GM12878 (cell line): ENCODE data around the gene GLIPR2. TPM values are rescaled to one million over a fixed set of nuclear protein-coding genes. Genes with fewer than 3 reads are reported as not detected.

Experiments used
- ATAC-seq: fragments of 200-7000 bp; cut with Tn5 transposase; 3 replicates; pipeline ENCODE4 v1.9.1; 2020; ENCODE audit warnings: mild to moderate bottlenecking, moderate library complexity
- BruUV-seq: library from RNA; stranded (reverse); fragments of 400-500 nt; replicated peaks from 2 replicates; lab custom pipeline; 2021; lab: Mats Ljungman, UMichigan
- CTCF ChIA-PET: fragments of 300-600 bp; sonication (Branson Sonifier 250); formaldehyde crosslinking; extraction: SDS; loops from one replicate; lab custom pipeline; 2021; ENCODE audit warnings: inconsistent platforms; lab: Yijun Ruan, JAX
- POLR2A ChIA-PET: fragments of 350-600 bp; formaldehyde crosslinking; extraction: SDS; loops from one replicate; lab custom pipeline; 2021; ENCODE audit warnings: inconsistent platforms; lab: Charles Lee
- RAD21 ChIA-PET: fragments of 300-600 bp; sonication (Branson Sonifier 250); formaldehyde crosslinking; loops from one replicate; lab custom pipeline; 2023; ENCODE audit warnings: antibody characterized with exemption; ENCODE audit not compliant: unreplicated experiment; lab: Charles Lee
- SMC1A ChIA-PET: fragments of 300-600 bp; sonication (Branson Sonifier 250); formaldehyde crosslinking; loops from one replicate; lab custom pipeline; 2023; ENCODE audit not compliant: unreplicated experiment, uncharacterized antibody; lab: Charles Lee
- DNase-seq: peaks from one replicate; pipeline ENCODE4 v3.0.0-alpha.2; 2011; ENCODE audit warnings: low read depth, low spot score
- FAIRE-seq: peaks from 3 replicates; lab custom pipeline; 2011; peaks lifted over from hg19 to GRCh38; lab: Jason Lieb, UNC
- H2AFZ ChIP-seq: 2 replicates; pipeline ENCODE4 v1.6.0; 2011; ENCODE audit warnings: low read depth, low read length, control low read depth; ENCODE audit not compliant: control insufficient read depth
- H3K27ac ChIP-seq: 2 replicates; pipeline ENCODE4 v1.5.1; 2011; ENCODE audit warnings: control low read depth; ENCODE audit not compliant: control insufficient read depth, insufficient read depth
- H3K27me3 ChIP-seq, 2 experiments: replicated peaks in 1 of 2; 2 replicates each; pipeline versions ENCODE4 v1.6.0 to v1.6.1; 2011; ENCODE audit warnings: low read length in 1 of 2; ENCODE audit not compliant: control insufficient read depth in 2 of 2, insufficient read depth in 2 of 2
- H3K36me3 ChIP-seq, 2 experiments: 2 replicates each; pipeline ENCODE4 v1.5.1; 2011; ENCODE audit warnings: low read length in 1 of 2; ENCODE audit not compliant: control insufficient read depth in 2 of 2, insufficient read depth in 2 of 2
- H3K4me1 ChIP-seq: 2 replicates; pipeline ENCODE4 v1.6.1; 2011; ENCODE audit warnings: mild to moderate bottlenecking, low read length, moderate library complexity, mixed read lengths; ENCODE audit not compliant: control insufficient read depth, insufficient read depth
- H3K4me2 ChIP-seq: 2 replicates; pipeline ENCODE4 v1.6.0; 2011; ENCODE audit warnings: control low read depth; ENCODE audit not compliant: control insufficient read depth, insufficient read depth
- H3K4me3 ChIP-seq: fragments of 200-600 bp; sonication (generic); 2 replicates; pipeline ENCODE4 v1.5.1; 2016
- H3K79me2 ChIP-seq: 2 replicates; pipeline ENCODE4 v1.6.0; 2011; ENCODE audit warnings: low read length; ENCODE audit not compliant: control insufficient read depth, insufficient read depth
- H3K9ac ChIP-seq: 2 replicates; pipeline ENCODE4 v1.8.0; 2011; ENCODE audit warnings: low read length, control low read depth, mixed read lengths; ENCODE audit not compliant: control insufficient read depth, insufficient read depth
- H3K9me3 ChIP-seq: replicated peaks from 3 replicates; pipeline ENCODE4 v1.5.1; 2011; ENCODE audit warnings: mild to moderate bottlenecking, low read length; ENCODE audit not compliant: control insufficient read depth, insufficient read depth
- H4K20me1 ChIP-seq: 2 replicates; pipeline ENCODE4 v1.6.0; 2011; ENCODE audit not compliant: control insufficient read depth, insufficient read depth
- CHD1 ChIP-seq: IDR thresholded peaks from 2 replicates; pipeline ENCODE4 v1.6.1; 2012; ENCODE audit warnings: low read depth, low read length, improper control_type of control experiment
- EP300 ChIP-seq, 2 experiments: fragments of 150-350 bp in 1 of 2; IDR thresholded peaks; 2 replicates each; pipeline ENCODE4 v1.6.1; 2011 to 2012; ENCODE audit warnings: low read depth in 2 of 2, low read length in 2 of 2, borderline replicate concordance in 1 of 2, improper control_type of control experiment in 1 of 2, inconsistent platforms in 1 of 2; ENCODE audit not compliant: control insufficient read depth in 1 of 2
- IRF4 ChIP-seq: IDR thresholded peaks from 2 replicates; pipeline ENCODE4 v1.6.1; 2011; ENCODE audit warnings: low read depth, low read length
- KDM1A ChIP-seq: fragments of 200-600 bp; sonication (generic); IDR thresholded peaks from 2 replicates; pipeline ENCODE4 v1.6.1; 2016; ENCODE audit warnings: borderline replicate concordance
- KLF5 ChIP-seq: fragments of 450-650 bp; IDR thresholded peaks from 2 replicates; pipeline ENCODE4 v1.6.1; 2014; ENCODE audit warnings: mild to moderate bottlenecking; ENCODE audit not compliant: partially characterized antibody
- LARP7 ChIP-seq: fragments of 450-650 bp; IDR thresholded peaks from 2 replicates; pipeline ENCODE4 v1.6.1; 2017; ENCODE audit warnings: mild to moderate bottlenecking
- PAX5 ChIP-seq: IDR thresholded peaks from 2 replicates; pipeline ENCODE4 v1.6.1; 2011; ENCODE audit warnings: low read depth, low read length, borderline replicate concordance
- RAD51 ChIP-seq: fragments of 450-650 bp; IDR thresholded peaks from 2 replicates; pipeline ENCODE4 v1.6.1; 2016; ENCODE audit warnings: moderate library complexity, mild to moderate bottlenecking, inconsistent platforms
- SMARCA5 ChIP-seq: fragments of 450-650 bp; IDR thresholded peaks from 2 replicates; pipeline ENCODE4 v1.6.1; 2017; ENCODE audit warnings: mild to moderate bottlenecking
- SRF ChIP-seq, 2 experiments: IDR thresholded peaks; 2 replicates each; pipeline ENCODE4 v1.6.1; 2011; ENCODE audit warnings: low read depth in 2 of 2, low read length in 2 of 2, mild to moderate bottlenecking in 1 of 2, moderate library complexity in 1 of 2
- TAF1 ChIP-seq: IDR thresholded peaks from 2 replicates; pipeline ENCODE4 v1.6.1; 2011; ENCODE audit warnings: mild to moderate bottlenecking, low read depth, low read length, borderline replicate concordance
- ZZZ3 ChIP-seq: IDR thresholded peaks from 2 replicates; pipeline ENCODE4 v1.6.1; 2011; ENCODE audit warnings: low read depth; ENCODE audit not compliant: control insufficient read depth, insufficient read length
- WGBS: methylation state at CpG from one replicate; pipeline ENCODE4 v1.1.6; 2016; ENCODE audit warnings: low lambda C conversion rate; ENCODE audit not compliant: insufficient replicate concordance, insufficient coverage; ENCODE audit errors: missing lambda C conversion rate; 5-methylcytosine and 5-hydroxymethylcytosine counted together
- in situ Hi-C: fragments of 300-500 bp; cut with MboI; formaldehyde crosslinking; loops from 9 replicates; pipeline ENCODE4 v1.14.3; 2018; ENCODE audit warnings: mixed read lengths
- intact Hi-C: fragments of 100-400 bp; cut with micrococcal nuclease; formaldehyde crosslinking; loops from one replicate; pipeline ENCODE4 v1.14.2; 2022; ENCODE audit not compliant: unreplicated experiment
- polyA plus RNA-seq, 11 experiments: library from polyadenylated mRNA; depleted of rRNA in 4 of 11; unstranded in 6 of 11; stranded (reverse) in 5 of 11; fragments of >200 nt; fragmentation: Nextera tagmentation in 4 of 11; fragmentation: Illumina TruSeq in 1 of 11; extraction: Ambion mirVana in 4 of 11; extraction: Trizol in 1 of 11; gene quantifications; 1 replicate in 1 of 11; 2 replicates in 10 of 11; pipeline versions ENCODE4 v1.2.1 to v1.2.3, GENCODE V29; 2011 to 2016; ENCODE audit warnings: inconsistent platforms in 2 of 11, missing spikeins in 2 of 11, low read depth in 1 of 11
- total RNA-seq, 4 experiments: library from RNA; depleted of rRNA in 3 of 4; stranded (reverse); fragments of >200 nt in 3 of 4; fragmentation: Illumina TruSeq in 1 of 4; extraction: Trizol in 1 of 4; gene quantifications; 2 replicates each; pipeline versions ENCODE4 v1.2.1 to v1.2.3, GENCODE V29; 2013 to 2021
- TF ChIP-seq, protein P1 (sequence below): IDR thresholded peaks from 2 replicates; pipeline ENCODE4 v1.6.1; 2011; ENCODE audit warnings: low read depth, mild to moderate bottlenecking, low read length, moderate library complexity, borderline replicate concordance; ENCODE audit errors: extremely low read depth
- TF ChIP-seq, protein P2 (sequence below): fragments of 150-350 bp; IDR thresholded peaks from 2 replicates; pipeline ENCODE4 v1.6.1; 2014; ENCODE audit warnings: mild to moderate bottlenecking, low read depth, low read length
- TF ChIP-seq, protein P3 (sequence below): fragments of 450-650 bp; IDR thresholded peaks from 2 replicates; pipeline ENCODE4 v1.6.1; 2017; ENCODE audit warnings: antibody characterized with exemption, mild to moderate bottlenecking, moderate library complexity
- TF ChIP-seq, protein P4 (sequence below): fragments of 450-650 bp; IDR thresholded peaks from 2 replicates; pipeline ENCODE4 v1.6.1; 2014; ENCODE audit warnings: mild to moderate bottlenecking

Gene GLIPR2
- total and polyA plus RNA-seq, 10 of the 15 experiments (the other 5 are each of a cell fraction or from before 2014, with no cell fraction given) = 0.41 to 3.5 (median 2.2) TPM

DNA sequence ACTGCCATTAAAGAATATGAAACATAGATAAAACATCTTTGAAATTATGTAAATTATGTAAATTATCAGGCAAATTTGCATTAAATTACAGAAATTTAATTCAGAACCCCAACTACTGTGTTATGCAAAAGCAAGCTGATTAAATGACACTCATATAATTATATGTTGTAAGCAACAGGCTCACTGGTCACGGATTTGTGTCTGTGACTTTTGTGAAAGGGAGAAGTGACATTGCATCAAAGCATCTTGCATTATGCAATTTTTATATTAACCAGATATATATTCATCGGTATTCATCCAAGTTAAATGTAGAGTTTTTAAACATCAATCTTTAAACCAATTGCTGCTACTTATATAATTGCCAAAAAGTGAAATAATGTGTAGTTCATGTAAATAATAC is 13.0 kb upstream of the GLIPR2 start:
- H3K9me3 ChIP-seq = no peaks in the 10 kb centered on the region
- H3K36me3 ChIP-seq = no peaks in the 10 kb centered on the region
- no peak for FAIRE-seq
- H3K79me2 ChIP-seq = no peaks in the 10 kb centered on the region
- POLR2A ChIA-PET = no interaction called here
- no peak for ATAC-seq
- CTCF ChIA-PET = interaction anchor here (1.5 to 2.6 kb wide), 2 partner anchors 21 to 43 kb away, joined by 7 to 17 read pairs; no protein-coding TSS in a partner anchor
- H3K9ac ChIP-seq = no peak overlapping the region
- in situ Hi-C loops = no loop called here
- no peak overlapping the region for H2AFZ ChIP-seq
- H3K4me1 ChIP-seq = no peaks in the 10 kb centered on the region; the same call in 1 of the 2 replicates
- H3K27me3 ChIP-seq = peaks cover 0 to 2% of the 10 kb centered on the region in 2 experiments; a peak in 2 of 4 replicates
- SMC1A ChIA-PET = interaction anchor here (1.0 to 1.5 kb wide), 3 partner anchors 19 to 43 kb away, joined by 3 to 4 read pairs (median 3); no protein-coding TSS in a partner anchor
- H3K27ac ChIP-seq = no peak overlapping the region
- no peak overlapping the region for H3K4me2 ChIP-seq
- RAD21 ChIA-PET = no interaction called here
- no peak for DNase-seq
- intact Hi-C loops = no loop called here
- H4K20me1 ChIP-seq = no peaks in the 10 kb centered on the region
- 57% methylated on average over 2 of the region's 2 CpGs for WGBS
- no peak overlapping the region for H3K4me3 ChIP-seq
- no TSS peak for BruUV-seq
- TF ChIP-seq, protein P1, sequence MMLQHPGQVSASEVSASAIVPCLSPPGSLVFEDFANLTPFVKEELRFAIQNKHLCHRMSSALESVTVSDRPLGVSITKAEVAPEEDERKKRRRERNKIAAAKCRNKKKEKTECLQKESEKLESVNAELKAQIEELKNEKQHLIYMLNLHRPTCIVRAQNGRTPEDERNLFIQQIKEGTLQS = no peak
- no peak for TF ChIP-seq KDM1A
- no peak for TF ChIP-seq SRF (IDR thresholded peaks at IDR 0.05; ENCODE audit: low read depth in 2 of 2, low read length in 2 of 2)
- no peak for TF ChIP-seq IRF4
- no peak for TF ChIP-seq SMARCA5
- TF ChIP-seq EP300 (IDR thresholded peaks at IDR 0.05; ENCODE audit: borderline replicate concordance in 1 of 2, control insufficient read depth in 1 of 2, low read depth in 2 of 2, low read length in 2 of 2) = no peak
- TF ChIP-seq, protein P2, sequence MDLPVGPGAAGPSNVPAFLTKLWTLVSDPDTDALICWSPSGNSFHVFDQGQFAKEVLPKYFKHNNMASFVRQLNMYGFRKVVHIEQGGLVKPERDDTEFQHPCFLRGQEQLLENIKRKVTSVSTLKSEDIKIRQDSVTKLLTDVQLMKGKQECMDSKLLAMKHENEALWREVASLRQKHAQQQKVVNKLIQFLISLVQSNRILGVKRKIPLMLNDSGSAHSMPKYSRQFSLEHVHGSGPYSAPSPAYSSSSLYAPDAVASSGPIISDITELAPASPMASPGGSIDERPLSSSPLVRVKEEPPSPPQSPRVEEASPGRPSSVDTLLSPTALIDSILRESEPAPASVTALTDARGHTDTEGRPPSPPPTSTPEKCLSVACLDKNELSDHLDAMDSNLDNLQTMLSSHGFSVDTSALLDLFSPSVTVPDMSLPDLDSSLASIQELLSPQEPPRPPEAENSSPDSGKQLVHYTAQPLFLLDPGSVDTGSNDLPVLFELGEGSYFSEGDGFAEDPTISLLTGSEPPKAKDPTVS = no peak
- TF ChIP-seq, protein P3, sequence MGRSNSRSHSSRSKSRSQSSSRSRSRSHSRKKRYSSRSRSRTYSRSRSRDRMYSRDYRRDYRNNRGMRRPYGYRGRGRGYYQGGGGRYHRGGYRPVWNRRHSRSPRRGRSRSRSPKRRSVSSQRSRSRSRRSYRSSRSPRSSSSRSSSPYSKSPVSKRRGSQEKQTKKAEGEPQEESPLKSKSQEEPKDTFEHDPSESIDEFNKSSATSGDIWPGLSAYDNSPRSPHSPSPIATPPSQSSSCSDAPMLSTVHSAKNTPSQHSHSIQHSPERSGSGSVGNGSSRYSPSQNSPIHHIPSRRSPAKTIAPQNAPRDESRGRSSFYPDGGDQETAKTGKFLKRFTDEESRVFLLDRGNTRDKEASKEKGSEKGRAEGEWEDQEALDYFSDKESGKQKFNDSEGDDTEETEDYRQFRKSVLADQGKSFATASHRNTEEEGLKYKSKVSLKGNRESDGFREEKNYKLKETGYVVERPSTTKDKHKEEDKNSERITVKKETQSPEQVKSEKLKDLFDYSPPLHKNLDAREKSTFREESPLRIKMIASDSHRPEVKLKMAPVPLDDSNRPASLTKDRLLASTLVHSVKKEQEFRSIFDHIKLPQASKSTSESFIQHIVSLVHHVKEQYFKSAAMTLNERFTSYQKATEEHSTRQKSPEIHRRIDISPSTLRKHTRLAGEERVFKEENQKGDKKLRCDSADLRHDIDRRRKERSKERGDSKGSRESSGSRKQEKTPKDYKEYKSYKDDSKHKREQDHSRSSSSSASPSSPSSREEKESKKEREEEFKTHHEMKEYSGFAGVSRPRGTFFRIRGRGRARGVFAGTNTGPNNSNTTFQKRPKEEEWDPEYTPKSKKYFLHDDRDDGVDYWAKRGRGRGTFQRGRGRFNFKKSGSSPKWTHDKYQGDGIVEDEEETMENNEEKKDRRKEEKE = no peak
- no peak for TF ChIP-seq CHD1
- TF ChIP-seq PAX5 = no peak
- TF ChIP-seq RAD51 = no peak
- TF ChIP-seq LARP7 = no peak
- TF ChIP-seq ZZZ3 = no peak
- TF ChIP-seq TAF1 = no peak
- TF ChIP-seq, protein P4, sequence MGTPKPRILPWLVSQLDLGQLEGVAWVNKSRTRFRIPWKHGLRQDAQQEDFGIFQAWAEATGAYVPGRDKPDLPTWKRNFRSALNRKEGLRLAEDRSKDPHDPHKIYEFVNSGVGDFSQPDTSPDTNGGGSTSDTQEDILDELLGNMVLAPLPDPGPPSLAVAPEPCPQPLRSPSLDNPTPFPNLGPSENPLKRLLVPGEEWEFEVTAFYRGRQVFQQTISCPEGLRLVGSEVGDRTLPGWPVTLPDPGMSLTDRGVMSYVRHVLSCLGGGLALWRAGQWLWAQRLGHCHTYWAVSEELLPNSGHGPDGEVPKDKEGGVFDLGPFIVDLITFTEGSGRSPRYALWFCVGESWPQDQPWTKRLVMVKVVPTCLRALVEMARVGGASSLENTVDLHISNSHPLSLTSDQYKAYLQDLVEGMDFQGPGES = no peak
- no peak for TF ChIP-seq KLF5
